Mesothelial cell of epicardium (in vitro differentiated cells): ENCODE data around the gene UCN. TPM values are rescaled to one million over a fixed set of nuclear protein-coding genes. Genes with fewer than 3 reads are reported as not detected.

Experiments
- total RNA-seq: library from RNA; stranded (reverse); gene quantifications from 3 replicates; pipeline ENCODE4 v1.2.1, GENCODE V29; 2021

Gene UCN
- total RNA-seq, 1 donor from 2014 or later = 4.4 TPM

Other genes starting within 250 kb of the UCN start
- gene OST4, start 236.8 kb downstream of the UCN start, total RNA-seq = 254 to 263 TPM (median 257 TPM) in 3 replicates
- 170 to 179 TPM (median 172 TPM) in 3 replicates for gene EMILIN1, start 229.8 kb downstream of the UCN start, total RNA-seq
- gene KHK, start 221.7 kb downstream of the UCN start, total RNA-seq = 3.3 to 4.1 TPM (median 3.6 TPM) in 3 replicates
- gene CGREF1, start 189.3 kb downstream of the UCN start, total RNA-seq = 1.5 to 3.0 TPM (median 1.8 TPM) in 3 replicates
- 0.95 to 1.5 TPM (median 0.99 TPM) in 3 replicates for gene ABHD1, start 184.6 kb downstream of the UCN start, total RNA-seq
- 38.9 to 42.5 TPM (median 41.6 TPM) in 3 replicates for gene PREB, start 173.8 kb downstream of the UCN start, total RNA-seq
- gene PRR30, start 169.0 kb downstream of the UCN start, total RNA-seq = not detected in 3 replicates
- gene TCF23, start 159.4 kb downstream of the UCN start, total RNA-seq = 0.04 TPM in 1 of 3 replicates, not detected in the others
- 106 to 112 TPM (median 108 TPM) in 3 replicates for gene ATRAID, start 96.4 kb downstream of the UCN start, total RNA-seq
- 67.9 to 73.2 TPM (median 70.4 TPM) in 3 replicates for gene SLC5A6, start 96.2 kb downstream of the UCN start, total RNA-seq
- 74.4 to 82.5 TPM (median 80.5 TPM) in 3 replicates for gene CAD, start 91.1 kb downstream of the UCN start, total RNA-seq
- 2.3 to 3.4 TPM (median 3.1 TPM) in 3 replicates for gene SLC30A3, start 45.4 kb downstream of the UCN start, total RNA-seq
- gene DNAJC5G, start 33.0 kb downstream of the UCN start, total RNA-seq = 0.18 to 0.27 TPM in 2 of 3 replicates, not detected in the other
- gene TRIM54, start 26.0 kb downstream of the UCN start, total RNA-seq = 0.18 to 0.47 TPM (median 0.18 TPM) in 3 replicates
- gene MPV17, start 14.7 kb upstream of the UCN start, total RNA-seq = 65.8 to 70.0 TPM (median 68.3 TPM) in 3 replicates
- gene GTF3C2, start 48.3 kb upstream of the UCN start, total RNA-seq = 87.5 to 90.1 TPM (median 89.3 TPM) in 3 replicates
- 42.2 to 49.0 TPM (median 47.1 TPM) in 3 replicates for gene EIF2B4, start 61.9 kb upstream of the UCN start, total RNA-seq
- gene SNX17, start 62.2 kb upstream of the UCN start, total RNA-seq = 83.0 to 88.4 TPM (median 88.2 TPM) in 3 replicates
- 25.0 to 25.7 TPM (median 25.1 TPM) in 3 replicates for gene ZNF513, start 72.3 kb upstream of the UCN start, total RNA-seq
- gene PPM1G, start 101.1 kb upstream of the UCN start, total RNA-seq = 60.0 to 63.7 TPM (median 62.4 TPM) in 3 replicates
- gene NRBP1, start 120.2 kb upstream of the UCN start, total RNA-seq = 126 to 130 TPM (median 129 TPM) in 3 replicates
- gene KRTCAP3, start 133.9 kb upstream of the UCN start, total RNA-seq = 24.5 to 26.1 TPM (median 25.5 TPM) in 3 replicates
- 60.6 to 68.0 TPM (median 63.0 TPM) in 3 replicates for gene IFT172, start 181.3 kb upstream of the UCN start, total RNA-seq
- gene FNDC4, start 186.8 kb upstream of the UCN start, total RNA-seq = 8.1 to 8.4 TPM (median 8.4 TPM) in 3 replicates
- not detected in 3 replicates for gene GCKR, start 188.4 kb upstream of the UCN start, total RNA-seq